HepG2 (cell line): ENCODE results near the gene ABCA2. TPM values are rescaled to one million over a fixed set of nuclear protein-coding genes. Genes with fewer than 3 reads are reported as not detected.

Experiments
- ATAC-seq: fragments of 200-7000 bp; cut with Tn5 transposase; 3 replicates; pipeline ENCODE4 v1.9.1; 2020; ENCODE audit warnings: mild to moderate bottlenecking, moderate library complexity
- BruUV-seq: library from RNA; stranded (reverse); fragments of 400-500 nt; replicated peaks from 2 replicates; lab custom pipeline; 2021; lab: Mats Ljungman, UMichigan
- CTCF ChIA-PET: fragments of 300-600 bp; formaldehyde crosslinking; extraction: SDS; loops from one replicate; lab custom pipeline; 2021; ENCODE audit warnings: low total read pairs, inconsistent platforms, low intra/inter-chr PET ratio; lab: Yijun Ruan, JAX
- POLR2A ChIA-PET: fragments of 350-600 bp; sonication (Branson Sonifier 250); formaldehyde crosslinking; loops from one replicate; lab custom pipeline; 2020; ENCODE audit warnings: antibody characterized with exemption, inconsistent platforms; lab: Yijun Ruan, JAX
- DNase-seq: peaks from one replicate; pipeline ENCODE4 v3.0.0-alpha.2; 2015; ENCODE audit warnings: low spot score
- FAIRE-seq: peaks from 3 replicates; lab custom pipeline; 2011; peaks lifted over from hg19 to GRCh38; lab: Jason Lieb, UNC
- H2AFZ ChIP-seq: one replicate; pipeline ENCODE4 v1.6.1; 2011; ENCODE audit warnings: low read length, inconsistent platforms
- H3K27ac ChIP-seq: fragments of 300-600 bp; 3 replicates; pipeline ENCODE4 v1.8.0; 2011; ENCODE audit warnings: mixed run types, mild to moderate bottlenecking, mixed read lengths, low read length, inconsistent platforms; ENCODE audit not compliant: insufficient read depth; ENCODE audit errors: extremely low read length
- H3K27me3 ChIP-seq, 2 experiments: fragments of 200-600 bp in 1 of 2; 2 replicates in 1 of 2; 3 replicates in 1 of 2; pipeline versions ENCODE4 v1.6.0 to v1.8.0; 2011; ENCODE audit warnings: low read length in 2 of 2, mild to moderate bottlenecking in 2 of 2, moderate library complexity in 2 of 2, inconsistent platforms in 1 of 2; ENCODE audit not compliant: insufficient read depth in 2 of 2, control insufficient read depth in 1 of 2
- H3K36me3 ChIP-seq, 2 experiments: fragments of 200-600 bp in 1 of 2; replicated peaks in 1 of 2; 2 replicates in 1 of 2; 3 replicates in 1 of 2; pipeline versions ENCODE4 v1.5.1 to v1.8.0; 2011; ENCODE audit warnings: low read length in 2 of 2, inconsistent platforms in 1 of 2; ENCODE audit not compliant: insufficient read depth in 2 of 2, control insufficient read depth in 1 of 2
- H3K4me1 ChIP-seq: 2 replicates; pipeline ENCODE4 v1.5.1; 2012; ENCODE audit warnings: low read length, inconsistent platforms; ENCODE audit not compliant: insufficient read depth
- H3K4me2 ChIP-seq: 2 replicates; pipeline ENCODE4 v1.6.0; 2011; ENCODE audit warnings: low read depth, low read length, inconsistent platforms
- H3K4me3 ChIP-seq, 3 experiments: fragments of 200-600 bp in 1 of 3; sonication (generic), shearing (Covaris generic) in 1 of 3; replicated peaks in 1 of 3; 2 replicates each; pipeline ENCODE4 v1.5.1; 2011 to 2016; ENCODE audit warnings: low read length in 3 of 3, inconsistent platforms in 2 of 3, low read depth in 2 of 3, mild to moderate bottlenecking in 2 of 3, control low read depth in 1 of 3, mixed read lengths in 1 of 3; ENCODE audit not compliant: insufficient read depth in 1 of 3
- H3K79me2 ChIP-seq: one replicate; pipeline ENCODE4 v1.6.1; 2011; ENCODE audit warnings: low read length, inconsistent platforms; ENCODE audit not compliant: insufficient read depth
- H3K9ac ChIP-seq: 2 replicates; pipeline ENCODE4 v1.6.0; 2011; ENCODE audit warnings: mild to moderate bottlenecking, low read depth, low read length, inconsistent platforms; ENCODE audit not compliant: insufficient read depth
- H3K9me3 ChIP-seq: 2 replicates; pipeline ENCODE4 v1.5.1; 2012; ENCODE audit warnings: mild to moderate bottlenecking, low read length
- H4K20me1 ChIP-seq: 2 replicates; pipeline ENCODE4 v1.6.0; 2011; ENCODE audit warnings: inconsistent platforms, mild to moderate bottlenecking, low read length, moderate library complexity; ENCODE audit not compliant: insufficient read depth
- ASH2L ChIP-seq: fragments of 300-600, 200-600 bp; sonication (generic); IDR thresholded peaks from 2 replicates; pipeline ENCODE4 v1.7.0; 2017; ENCODE audit warnings: low read depth, mild to moderate bottlenecking, moderate library complexity, mixed read lengths, low read length; ENCODE audit not compliant: insufficient read length
- GRHL1 ChIP-seq: sonication (generic); formaldehyde crosslinking; conservative IDR thresholded peaks from 2 replicates; pipeline ENCODE4 v1.8.0; 2022; ENCODE audit warnings: missing genetic modification reagents
- JUN ChIP-seq: sonication (generic); formaldehyde crosslinking; IDR thresholded peaks from 2 replicates; pipeline ENCODE4 v1.4.0; 2020; ENCODE audit warnings: mild to moderate bottlenecking, missing genetic modification reagents
- PCBP1 ChIP-seq: fragments of 200-400 bp; formaldehyde crosslinking; IDR thresholded peaks from 2 replicates; pipeline ENCODE4 v1.6.1; 2017; ENCODE audit warnings: mild to moderate bottlenecking, low read depth, low read length, borderline replicate concordance
- ZBTB38 ChIP-seq: sonication (generic); formaldehyde crosslinking; IDR thresholded peaks from 2 replicates; pipeline ENCODE4 v1.5.1; 2020; ENCODE audit warnings: mild to moderate bottlenecking, missing genetic modification reagents
- ZGPAT ChIP-seq: IDR thresholded peaks from 2 replicates; pipeline ENCODE4 v1.6.1; 2016; ENCODE audit warnings: mild to moderate bottlenecking
- ZNF326 ChIP-seq: sonication (generic); formaldehyde crosslinking; IDR thresholded peaks from 2 replicates; pipeline ENCODE4 v1.4.0; 2020; ENCODE audit warnings: missing genetic modification reagents, borderline replicate concordance
- WGBS: methylation state at CpG from one replicate; pipeline ENCODE4 v1.1.6; 2017; ENCODE audit warnings: low lambda C conversion rate; 5-methylcytosine and 5-hydroxymethylcytosine counted together
- in situ Hi-C: cut with HindIII; loops from 2 replicates; pipeline ENCODE4 v1.10.0; 2017; ENCODE audit warnings: low pct_unique_long_range_greater_than_20kb; ENCODE audit not compliant: extremely low pct_ligation_motif_present
- intact Hi-C: fragments of 100-400 bp; cut with micrococcal nuclease; formaldehyde crosslinking; loops from one replicate; pipeline ENCODE4 v1.10.0; 2022; ENCODE audit not compliant: unreplicated experiment
- polyA plus RNA-seq, 8 experiments: library from polyadenylated mRNA; depleted of rRNA in 3 of 8; stranded (reverse) in 7 of 8; unstranded in 1 of 8; fragments of >200 nt; fragmentation: Illumina TruSeq in 4 of 8; extraction: Trizol in 4 of 8; gene quantifications; 2 replicates each; pipeline versions ENCODE4 v1.2.1 to v1.2.3, GENCODE V29; 2011 to 2016; ENCODE audit warnings: low read depth in 4 of 8, missing spikeins in 1 of 8, mixed read lengths in 1 of 8; ENCODE audit not compliant: insufficient read depth in 1 of 8
- total RNA-seq, 5 experiments: library from RNA; depleted of rRNA; stranded (reverse); fragments of >200 nt; fragmentation: Illumina TruSeq; extraction: Trizol; gene quantifications; 2 replicates each; pipeline ENCODE4 v1.2.3, GENCODE V29; 2016; ENCODE audit warnings: low read depth in 1 of 5

ABCA2 gene
- total and polyA plus RNA-seq, 2 of the 13 experiments (the other 11 are each of a cell fraction or from before 2014, with no cell fraction given) = 2.9 to 19.2 TPM

- Histone ChIP-seq H3K79me2 (no peaks in the 10 kb centered on the region), H3K9ac (no peak overlapping the region), H3K36me3 (no peaks in the 10 kb centered on the region), H3K4me3 (no peak overlapping the region), H2AFZ (no peak overlapping the region), H3K27ac (no peak overlapping the region), H3K27me3 (peaks cover 32 to 84% of the 10 kb centered on the region in 2 experiments), H4K20me1 (no peaks in the 10 kb centered on the region), H3K4me1 (peaks cover 40% of the 10 kb centered on the region), H3K4me2 (no peak overlapping the region), H3K9me3 (no peaks in the 10 kb centered on the region)
- ATAC-seq (no peak), DNase-seq (no peak), FAIRE-seq (no peak)
- no peak for TF ChIP-seq ASH2L
- no peak for TF ChIP-seq ZNF326 (CRISPR knock-in tag)
- TF ChIP-seq ZBTB38 = no peak
- no peak for TF ChIP-seq ZGPAT (CRISPR knock-in tag)
- no peak for TF ChIP-seq JUN (CRISPR knock-in tag)
- TF ChIP-seq GRHL1 (CRISPR knock-in tag) = no peak
- no peak for TF ChIP-seq PCBP1
- WGBS = 6% methylated on average over 5 of the region's 13 CpGs
- ChIA-PET CTCF (no interaction called here), POLR2A (interaction anchor here (1.4 to 1.5 kb wide), 2 partner anchors 11 to 19 kb away, joined by 3 read pairs; partner anchors contain the start of gene PAXX)
- intact Hi-C loops = no loop called here
- no TSS peak for BruUV-seq
- in situ Hi-C loops = no loop called here
Observed at GRCh38 chr9:136972743-136973142, 55.3 kb downstream of the ABCA2 start.
